NOMO-1 treated with dmso at 0.1 percent for 144 hours (cell line): ENCODE data around the gene RERG.

Source experiments
- DNase-seq: peaks from one replicate; lab custom pipeline; 2025; ENCODE audit not compliant: unreplicated experiment; lab: John Stamatoyannopoulos, UW

RERG gene

GRCh38 chr12:15220451-15220850 lies 766 bp downstream of the RERG start:
- DNase-seq, result no peak

- no peak for DNase-seq
These were observed 2.4 kb downstream of the RERG start for GRCh38 chr12:15218794-15219193.

DNA sequence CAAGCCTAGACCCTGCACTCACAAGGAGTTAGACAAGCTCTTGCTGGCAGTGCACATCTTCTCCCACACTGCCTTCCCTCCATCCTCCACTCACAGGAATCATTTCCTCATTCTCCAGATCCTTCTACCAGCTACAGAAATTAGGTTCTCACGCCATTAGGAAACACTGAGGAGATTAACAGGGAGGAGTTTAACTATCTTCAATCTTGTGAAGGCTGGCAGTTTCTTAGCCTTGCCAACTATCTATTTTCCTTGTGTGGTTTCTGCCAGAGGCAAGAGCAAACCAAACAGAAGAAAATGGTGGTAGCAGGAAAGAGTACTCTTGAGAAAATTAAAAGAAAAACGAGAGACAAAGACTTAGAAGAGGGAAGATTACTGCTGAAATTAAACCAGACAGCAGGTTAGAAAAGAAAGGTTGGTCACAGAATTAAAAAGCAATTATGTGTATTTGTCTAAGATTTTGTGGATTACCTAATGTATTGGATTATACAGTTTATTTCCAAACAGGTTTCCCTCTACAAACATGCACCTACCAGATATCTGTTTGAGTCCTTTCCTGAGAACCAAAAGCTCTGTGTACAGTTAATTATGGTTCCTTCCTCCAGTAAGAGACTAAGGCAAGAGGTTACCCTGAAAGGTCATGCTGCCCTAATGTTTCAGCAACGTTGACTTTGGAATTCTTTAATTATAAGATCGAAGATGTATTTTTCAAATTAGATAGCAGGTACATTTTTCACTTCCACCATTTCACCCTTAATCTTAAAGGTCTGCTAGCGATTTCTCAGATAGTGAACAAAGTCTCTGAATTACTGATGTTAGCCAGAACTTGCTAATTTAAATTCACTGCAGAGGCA lies 5.0 kb downstream of the RERG start:
- no peak for DNase-seq

GRCh38 chr12:15214851-15215601 lies 6.2 kb downstream of the RERG start:
- DNase-seq, result no peak

- DNase-seq, result no peak
These were observed 8.3 kb downstream of the RERG start for GRCh38 chr12:15212930-15213329.

GRCh38 chr12:15209782-15210181 lies 11.4 kb downstream of the RERG start:
- DNase-seq, result no peak

GRCh38 chr12:15208871-15209656 lies 12.2 kb downstream of the RERG start:
- DNase-seq, result no peak

- DNase-seq, result no peak
These were observed 13.1 kb downstream of the RERG start for GRCh38 chr12:15208140-15208539.

GRCh38 chr12:15206831-15207389 lies 14.3 kb downstream of the RERG start:
- no peak for DNase-seq

DNA sequence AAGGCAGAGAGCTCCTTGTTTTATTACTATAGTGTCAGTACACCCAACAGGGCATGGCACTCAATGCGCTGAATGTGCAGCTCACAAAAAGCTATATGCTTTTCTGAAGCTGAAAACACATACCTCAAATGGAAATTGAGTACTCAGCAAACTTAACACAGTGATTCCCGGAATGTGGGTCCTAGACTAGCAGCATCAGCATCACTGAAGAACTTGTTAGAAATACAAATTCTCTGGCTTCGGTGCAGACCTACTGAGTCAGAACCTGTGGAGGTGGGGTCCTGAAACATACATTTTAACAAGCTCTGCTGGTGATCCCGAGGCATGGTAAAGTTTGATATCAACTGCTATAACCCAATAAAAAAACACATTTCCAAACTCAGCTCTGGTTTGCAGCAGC lies 14.9 kb downstream of the RERG start:
- no peak for DNase-seq

DNA sequence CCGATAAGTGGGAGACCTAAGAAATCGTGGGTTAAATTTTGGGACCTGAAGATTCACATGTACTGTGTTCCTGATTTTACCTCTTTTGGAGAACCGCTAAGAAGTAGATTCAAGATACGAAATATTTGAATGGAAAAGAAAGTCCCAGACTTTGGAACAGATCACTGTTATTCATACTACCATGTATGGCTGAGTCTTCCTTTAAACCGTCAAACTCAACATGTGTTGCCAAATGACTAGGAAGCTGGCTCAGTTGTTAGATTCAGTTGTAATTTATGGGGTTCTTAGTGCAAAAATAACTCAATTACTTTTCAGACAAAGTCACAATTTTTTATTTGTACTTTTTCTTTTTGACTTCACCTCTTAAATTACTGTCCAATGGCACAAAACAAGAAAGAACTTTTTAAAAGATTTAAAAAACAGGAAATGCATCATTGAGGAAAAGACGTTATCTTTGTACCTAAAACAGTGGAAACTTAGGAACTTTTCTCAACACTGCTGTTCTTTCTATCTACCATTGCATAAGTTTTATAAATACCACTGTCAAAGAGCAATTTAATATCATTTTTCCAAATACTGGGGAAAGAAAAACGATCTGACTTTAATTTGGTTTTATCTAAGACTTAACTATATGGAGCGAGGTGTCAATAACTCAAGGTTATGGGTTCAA lies 15.7 kb downstream of the RERG start:
- DNase-seq, result no peak

DNA sequence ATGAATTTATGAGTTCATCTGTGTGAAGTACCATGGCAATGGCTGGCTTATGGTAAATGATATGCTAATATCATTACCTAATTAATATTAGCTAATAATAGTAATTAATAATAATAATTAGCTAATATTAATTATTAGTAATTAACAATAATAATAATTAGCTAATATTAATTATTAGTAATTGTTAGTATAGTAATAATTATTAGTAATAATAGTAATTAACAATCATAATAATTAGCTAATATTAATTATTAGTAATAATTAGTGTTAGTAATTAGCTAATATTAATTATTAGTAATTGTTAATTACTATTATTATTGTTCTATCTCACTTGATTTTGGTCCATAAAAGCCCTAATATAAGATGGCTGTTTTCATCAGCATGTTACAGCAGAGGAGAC lies 19.8 kb downstream of the RERG start:
- no peak for DNase-seq

DNA sequence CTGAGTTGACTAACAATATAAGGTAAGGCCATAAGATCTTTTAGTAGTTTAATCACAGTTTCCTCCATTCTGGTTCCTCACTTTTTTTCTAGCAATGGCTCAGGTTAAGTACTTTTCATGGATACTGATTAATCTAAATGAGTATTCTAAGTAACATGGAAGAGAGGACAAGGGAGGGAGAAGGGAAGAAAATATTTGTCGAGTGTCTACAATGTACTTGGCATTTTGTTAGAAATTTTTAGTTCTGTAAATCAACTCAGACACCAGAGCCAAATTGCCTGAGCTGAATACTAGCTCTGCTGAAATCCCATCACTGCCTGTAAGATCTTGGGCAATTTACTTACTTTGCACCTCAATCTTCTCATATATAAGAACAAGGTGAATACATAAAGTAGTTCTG lies 20.2 kb downstream of the RERG start:
- no peak for DNase-seq

DNA sequence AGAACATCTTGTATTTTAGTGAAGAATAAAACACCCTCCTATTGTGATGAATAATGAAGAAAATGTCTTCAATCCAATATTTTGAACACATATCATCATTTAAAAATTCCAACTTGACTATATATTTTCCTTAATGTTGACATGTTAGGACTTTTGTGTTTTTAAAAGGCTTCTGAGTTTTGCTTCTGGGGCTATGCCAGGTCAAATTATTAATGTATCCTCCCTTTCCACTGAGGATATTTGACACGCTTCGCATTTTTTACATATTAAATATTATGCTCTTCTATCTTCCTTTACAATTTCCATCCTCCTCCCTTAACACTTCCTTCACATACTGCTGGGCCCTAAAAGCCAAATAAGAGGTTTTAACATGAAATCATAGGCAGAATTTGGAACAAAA lies 20.6 kb downstream of the RERG start:
- DNase-seq, result no peak

GRCh38 chr12:15199930-15200329 lies 21.3 kb downstream of the RERG start:
- no peak for DNase-seq

DNA sequence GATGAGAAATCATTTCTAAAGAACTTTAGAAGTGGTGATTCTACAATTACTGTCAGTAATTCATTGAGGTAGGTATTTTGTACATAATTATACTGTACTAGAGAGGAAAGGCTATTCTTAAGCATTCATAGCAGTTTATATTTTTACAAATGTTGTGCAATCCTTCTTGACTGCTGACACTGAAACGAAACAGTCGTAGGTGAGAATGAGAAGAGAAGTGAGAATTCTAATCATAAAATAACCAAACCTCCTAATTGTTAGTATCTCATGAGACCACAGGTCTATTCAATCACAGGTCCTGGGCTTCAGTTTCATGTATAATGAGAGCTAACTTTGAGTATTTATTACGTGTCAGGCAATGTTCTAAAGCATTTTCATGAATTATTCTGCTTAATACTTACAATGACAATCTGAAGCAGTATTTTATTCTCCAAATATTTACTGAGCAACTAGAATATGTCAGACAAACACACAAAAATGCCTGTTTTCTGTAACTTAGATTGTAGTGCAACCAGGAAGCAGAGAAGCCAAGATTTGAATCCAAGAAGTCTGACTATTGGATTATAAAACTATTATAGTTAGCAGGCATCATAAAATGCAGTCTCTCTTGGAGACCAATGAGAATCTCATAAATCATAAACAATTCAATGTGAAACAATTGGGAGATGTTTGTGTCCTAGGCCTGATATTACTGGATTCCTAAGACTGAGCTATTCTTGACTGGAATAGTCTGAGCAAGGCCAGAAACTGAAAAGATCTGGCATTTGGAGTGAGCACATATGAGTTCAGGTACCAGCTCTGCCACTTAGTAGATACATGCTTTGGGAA lies 24.3 kb downstream of the RERG start:
- no peak for DNase-seq

DNA sequence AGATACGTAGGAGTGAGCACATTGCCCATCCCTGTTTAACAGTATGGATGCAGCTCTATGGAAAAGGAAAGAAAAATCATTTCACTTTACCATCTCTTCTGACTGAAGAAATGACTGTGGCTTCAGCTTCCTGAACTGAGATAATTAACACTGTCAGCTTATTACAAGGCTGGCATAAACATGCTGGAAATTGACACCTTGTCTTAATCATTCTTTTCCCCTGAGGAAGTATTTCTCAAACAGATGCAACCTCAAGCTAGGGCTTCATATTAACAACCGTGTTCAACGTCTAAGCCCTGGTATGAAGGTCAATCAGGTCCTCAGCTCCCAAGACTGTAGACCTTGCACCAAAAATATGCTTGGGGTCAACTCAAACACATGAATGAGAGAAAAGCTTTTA lies 25.0 kb downstream of the RERG start:
- no peak for DNase-seq

DNA sequence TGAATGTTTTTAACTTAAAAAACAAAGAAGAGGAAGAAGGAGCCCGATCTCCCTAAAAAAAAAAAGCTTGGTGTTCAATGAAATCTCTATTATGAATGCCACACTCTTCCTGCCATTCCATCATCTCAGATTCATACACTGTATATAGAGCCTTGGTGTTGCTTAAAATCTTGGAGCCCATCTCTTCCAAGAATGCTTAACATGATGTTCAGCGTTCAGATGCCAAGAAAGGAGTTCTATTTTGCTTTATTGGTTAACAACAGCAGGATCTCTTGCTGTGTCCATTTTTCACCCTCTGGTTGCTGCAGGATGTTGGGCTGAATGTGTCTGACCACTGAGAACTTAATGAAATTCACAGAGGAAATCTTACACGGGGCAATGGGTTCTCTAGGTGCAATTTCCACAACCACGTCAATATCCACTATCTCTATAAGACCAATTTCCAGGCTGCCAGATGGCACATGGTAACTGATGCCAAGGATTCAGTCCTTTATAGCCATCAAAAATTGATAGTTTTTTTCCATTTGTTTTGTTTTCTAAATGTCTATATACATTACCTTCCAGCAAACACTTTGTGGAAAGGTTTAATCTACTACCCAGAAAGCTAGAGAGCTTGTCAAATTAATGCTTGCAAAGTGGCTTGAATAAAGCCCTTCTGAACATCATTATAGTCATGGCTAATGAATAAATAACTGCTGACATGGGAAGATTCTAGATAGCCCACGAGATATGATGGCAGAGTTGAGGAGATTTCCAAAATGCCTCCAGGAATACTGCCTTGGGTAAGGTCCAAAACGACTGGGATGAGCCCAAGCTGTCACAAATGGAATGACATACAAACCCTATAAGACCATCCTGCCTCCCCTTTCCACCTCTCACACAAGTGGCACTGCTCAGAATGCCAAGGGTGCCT lies 26.5 kb downstream of the RERG start:
- no peak for DNase-seq

DNA sequence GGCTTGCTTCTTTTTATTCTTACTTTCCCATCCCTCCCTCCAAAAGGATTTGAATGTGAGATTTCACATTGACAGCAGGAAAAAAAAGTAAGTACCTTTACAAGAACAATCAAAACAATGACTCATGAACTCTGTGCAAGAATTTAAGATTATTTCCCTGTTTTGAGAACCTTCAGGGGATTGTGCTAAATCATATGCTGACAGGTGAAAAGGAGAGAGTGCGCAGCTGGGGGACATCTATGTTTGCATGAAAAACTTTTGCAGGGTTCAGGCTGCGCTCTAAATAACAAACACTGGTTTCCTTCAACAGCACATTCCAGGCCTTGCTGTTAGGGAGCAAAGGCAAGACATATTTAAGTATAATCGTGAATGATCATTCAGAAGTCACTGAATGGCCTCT lies 27.3 kb downstream of the RERG start:
- no peak for DNase-seq
